Activated naive CD8-positive, alpha-beta T cell treated with anti-CD3 and anti-CD28 coated beads for 36 hours (primary cell): Measurements from ENCODE around the gene CCDC186. TPM values are rescaled to one million over a fixed set of nuclear protein-coding genes. Genes with fewer than 3 reads are reported as not detected.

Source experiments
- DNase-seq: peaks from one replicate; pipeline ENCODE4 v3.0.0; 2021
- H3K27ac Mint-ChIP-seq: one replicate; pipeline ENCODE4 v1.8.0; 2022; ENCODE audit warnings: mild to moderate bottlenecking, moderate library complexity, mixed read lengths
- H3K27me3 Mint-ChIP-seq: one replicate; pipeline ENCODE4 v1.8.0; 2022; ENCODE audit warnings: mild to moderate bottlenecking, mixed read lengths
- H3K36me3 Mint-ChIP-seq: one replicate; pipeline ENCODE4 v1.8.0; 2021; ENCODE audit warnings: mild to moderate bottlenecking, mixed read lengths
- H3K4me1 Mint-ChIP-seq: one replicate; pipeline ENCODE4 v1.8.0; 2021; ENCODE audit warnings: mixed read lengths
- H3K4me3 Mint-ChIP-seq: one replicate; pipeline ENCODE4 v1.8.0; 2022; ENCODE audit warnings: mild to moderate bottlenecking, moderate library complexity, mixed read lengths
- H3K9me3 Mint-ChIP-seq: one replicate; pipeline ENCODE4 v1.8.0; 2022; ENCODE audit warnings: mixed read lengths
- total RNA-seq, 2 experiments: library from RNA; stranded (reverse); gene quantifications; one replicate each; pipeline ENCODE4 v1.2.3, GENCODE V29; 2021

The CCDC186 gene
- 10 to 100 TPM in 1 of 2 experiments, 1 to 10 TPM in 1; 8.3 to 10.3 TPM for total RNA-seq

DNA sequence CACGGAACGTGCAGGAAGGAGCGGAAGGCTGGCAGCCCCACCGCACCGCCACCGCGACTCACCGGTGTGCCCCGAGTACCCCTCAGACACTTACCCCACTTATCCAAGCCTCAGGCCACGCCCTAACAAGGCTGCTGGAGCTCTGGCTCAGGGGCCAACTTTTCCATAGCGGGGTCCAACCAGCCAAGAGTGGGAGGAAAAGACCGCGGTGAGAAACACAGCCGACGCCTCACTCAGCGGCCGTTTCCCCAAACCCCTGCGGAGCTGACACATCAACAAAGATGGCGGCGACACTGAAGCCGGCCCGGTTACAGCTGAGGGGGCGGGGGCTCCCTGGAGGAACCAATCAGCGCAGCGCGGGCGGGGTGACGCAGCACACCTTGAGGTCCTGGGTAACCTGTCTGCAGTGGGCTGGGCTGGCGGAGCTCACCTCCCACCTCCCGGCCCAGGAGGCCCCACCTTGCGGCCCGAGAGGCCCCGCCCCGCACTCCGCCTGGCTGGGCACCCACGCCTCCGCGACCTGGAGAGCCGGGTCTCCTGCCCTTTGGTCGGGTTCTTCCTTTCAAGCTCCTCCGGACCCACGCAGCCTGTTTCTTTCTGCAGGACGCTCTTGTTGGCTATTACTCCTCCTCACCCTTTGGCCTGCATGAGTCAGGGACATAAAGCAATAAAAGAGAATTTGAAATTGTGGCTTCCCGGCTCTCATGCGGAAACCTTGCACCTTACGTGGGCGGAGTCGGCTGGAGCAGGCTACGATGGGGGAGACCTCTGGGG, at the start of gene CCDC186:
Gene CCDC186, minus strand, starts transcription at position 283 of the 774 bp plus-strand sequence. CDS start 10,935 bp downstream, outside the sequence.
- peak within 1 kb of the TSS; percentile 97 for H3K27ac Mint-ChIP-seq
- peak within 1 kb of the TSS; percentile 98 for H3K4me3 Mint-ChIP-seq
- H3K9me3 Mint-ChIP-seq: no peaks in the 10 kb centered on the region
- H3K27me3 Mint-ChIP-seq: peaks cover 3% of the 10 kb centered on the region
- peak; percentile 98 for DNase-seq
- peaks cover 8% of the 10 kb centered on the region for H3K36me3 Mint-ChIP-seq
- H3K4me1 Mint-ChIP-seq: peaks cover 27% of the 10 kb centered on the region

DNA sequence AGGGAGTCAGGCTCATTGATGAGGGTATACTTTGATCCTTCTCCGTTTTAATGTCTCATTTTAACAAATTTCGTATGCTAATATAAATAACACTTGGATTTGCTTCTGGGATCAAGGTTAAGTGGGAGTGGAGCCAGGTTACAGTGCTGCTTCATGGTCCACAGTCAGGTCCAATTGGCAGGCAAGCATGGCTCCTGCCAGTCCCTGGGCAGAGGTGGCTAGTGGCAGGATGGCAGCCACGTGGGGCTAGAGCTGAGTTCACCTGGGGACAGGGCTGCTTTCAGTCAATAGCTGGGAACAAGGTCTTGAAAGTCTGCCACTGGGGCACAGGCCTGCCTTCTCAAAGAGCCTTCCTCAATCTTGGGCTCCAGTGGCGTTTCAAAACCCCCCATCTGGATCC, 49.1 kb upstream of the CCDC186 start:
- H3K27me3 Mint-ChIP-seq: peaks cover 4% of the 10 kb centered on the region
- no peaks in the 10 kb centered on the region for H3K9me3 Mint-ChIP-seq
- no peaks in the 10 kb centered on the region for H3K36me3 Mint-ChIP-seq

DNA sequence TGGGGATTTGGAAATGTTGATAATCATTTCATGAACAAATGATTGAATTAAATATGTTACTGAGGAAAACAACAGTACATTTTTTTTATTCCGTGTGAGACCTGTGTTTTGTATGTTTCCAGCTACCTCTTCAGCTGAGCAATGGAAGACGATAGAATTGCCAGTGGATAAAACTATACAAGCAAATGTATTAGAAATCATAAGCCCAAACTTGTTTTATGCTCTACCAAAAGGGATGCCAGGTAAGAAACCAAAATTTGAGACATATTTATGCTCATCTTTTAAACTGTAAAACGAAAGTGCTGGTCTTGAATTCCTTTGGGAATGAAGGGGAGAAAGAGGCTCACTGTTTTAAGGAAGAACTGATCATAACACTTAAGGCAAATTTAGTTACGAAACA, 47.2 kb upstream of the CCDC186 start:
- Mint-ChIP-seq H3K4me1 (no peaks in the 10 kb centered on the region), H3K36me3 (no peaks in the 10 kb centered on the region), H3K4me3 (no peak overlapping the region), H3K9me3 (no peaks in the 10 kb centered on the region), H3K27me3 (no peaks in the 10 kb centered on the region), H3K27ac (no peak overlapping the region)
- DNase-seq: no peak

More for the DNA sequence above, 49.1 kb upstream of the CCDC186 start:
- DNase-seq: no peak
- Mint-ChIP-seq H3K4me1 (no peaks in the 10 kb centered on the region), H3K27ac (no peak overlapping the region), H3K4me3 (no peak overlapping the region)

DNA sequence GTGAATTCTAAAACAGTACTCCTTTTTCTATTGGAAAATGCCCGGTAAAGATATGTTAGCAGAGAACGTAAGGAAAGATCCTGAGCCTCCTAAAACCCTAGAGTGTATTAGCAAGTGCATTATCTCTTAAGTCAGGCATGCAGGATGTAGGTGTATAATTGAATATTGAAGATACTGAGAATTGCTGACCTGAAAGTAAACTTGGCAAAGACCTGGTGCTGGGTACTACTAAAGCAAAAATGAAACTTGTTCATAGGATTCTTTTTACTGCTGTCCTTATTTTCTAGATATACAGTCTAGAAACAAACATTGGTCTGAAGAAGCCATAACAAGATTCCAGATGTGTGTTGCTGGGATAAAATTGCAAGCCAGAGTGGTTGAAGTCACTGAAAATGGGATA, 46.3 kb upstream of the CCDC186 start:
- Mint-ChIP-seq H3K4me3 (no peak overlapping the region), H3K36me3 (no peaks in the 10 kb centered on the region), H3K4me1 (no peaks in the 10 kb centered on the region), H3K27ac (no peak overlapping the region), H3K27me3 (no peaks in the 10 kb centered on the region), H3K9me3 (no peaks in the 10 kb centered on the region)
- no peak for DNase-seq

DNA sequence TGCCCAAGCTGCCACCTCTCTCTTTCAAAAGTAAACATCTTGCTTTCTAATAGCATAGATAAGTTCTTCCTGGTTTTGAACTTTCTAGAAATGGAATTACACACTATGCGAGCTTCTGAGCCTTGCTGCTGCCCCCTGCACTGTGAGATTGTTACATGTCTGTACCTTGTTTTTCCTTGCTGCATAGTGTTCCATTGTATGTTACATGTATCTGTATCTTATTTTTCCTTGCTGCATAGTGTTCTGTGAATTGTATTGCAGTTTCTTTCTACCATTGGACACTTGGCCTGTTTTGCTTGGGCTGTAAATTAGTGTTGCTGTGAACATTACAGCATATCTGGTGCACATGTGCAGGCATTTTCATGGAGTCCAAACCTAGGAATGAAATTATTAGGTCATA, 41.0 kb upstream of the CCDC186 start:
- DNase-seq: no peak
- H3K27me3 Mint-ChIP-seq: no peaks in the 10 kb centered on the region
- H3K4me1 Mint-ChIP-seq: no peaks in the 10 kb centered on the region
- no peak overlapping the region for H3K4me3 Mint-ChIP-seq
- H3K36me3 Mint-ChIP-seq: no peaks in the 10 kb centered on the region
- no peak overlapping the region for H3K27ac Mint-ChIP-seq
- H3K9me3 Mint-ChIP-seq: no peaks in the 10 kb centered on the region

DNA sequence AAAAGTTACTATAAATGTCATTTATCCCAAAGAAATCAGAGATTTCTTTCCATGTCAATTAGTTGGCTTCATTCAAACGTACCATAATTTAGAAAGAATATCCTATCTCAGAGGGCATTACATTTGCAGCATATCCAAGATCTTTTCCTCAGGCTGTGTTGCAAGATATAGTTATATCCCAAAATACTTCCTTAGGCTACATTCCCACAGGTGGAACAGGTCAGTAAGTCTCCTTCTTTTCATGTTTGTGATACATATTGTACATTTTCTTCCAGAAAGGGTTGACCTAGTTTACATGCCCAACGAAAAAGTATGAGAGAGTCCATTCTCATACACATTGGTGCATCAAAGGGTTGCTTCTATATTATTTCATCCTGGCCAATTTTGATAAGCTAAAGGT, 38.1 kb upstream of the CCDC186 start:
- H3K9me3 Mint-ChIP-seq: no peaks in the 10 kb centered on the region
- H3K4me1 Mint-ChIP-seq: no peaks in the 10 kb centered on the region
- no peak for DNase-seq
- H3K36me3 Mint-ChIP-seq: no peaks in the 10 kb centered on the region
- no peak overlapping the region for H3K4me3 Mint-ChIP-seq
- no peaks in the 10 kb centered on the region for H3K27me3 Mint-ChIP-seq
- no peak overlapping the region for H3K27ac Mint-ChIP-seq

DNA sequence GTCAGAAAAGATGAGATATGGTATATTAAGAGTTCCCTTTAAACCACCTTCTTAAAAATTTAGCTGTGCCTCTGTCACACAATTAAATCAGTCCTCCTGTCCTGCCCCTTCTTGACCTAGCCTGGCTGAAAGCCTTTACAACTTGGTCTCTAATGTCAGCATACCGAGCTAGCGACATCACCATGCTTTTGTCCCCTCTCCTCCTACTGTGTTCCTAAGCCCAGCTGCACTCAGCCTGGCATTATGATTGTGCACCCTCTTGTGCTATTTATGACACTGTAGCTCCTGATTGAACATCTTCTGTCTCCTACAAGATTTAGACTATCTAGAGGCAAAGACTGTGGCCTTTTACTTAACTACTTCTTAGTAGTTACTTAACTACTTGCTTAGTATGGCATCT, 34.3 kb upstream of the CCDC186 start:
- no peak overlapping the region for H3K27ac Mint-ChIP-seq
- no peaks in the 10 kb centered on the region for H3K9me3 Mint-ChIP-seq
- no peak overlapping the region for H3K4me3 Mint-ChIP-seq
- no peaks in the 10 kb centered on the region for H3K36me3 Mint-ChIP-seq
- no peaks in the 10 kb centered on the region for H3K4me1 Mint-ChIP-seq
- no peak for DNase-seq
- peaks cover 4% of the 10 kb centered on the region for H3K27me3 Mint-ChIP-seq

DNA sequence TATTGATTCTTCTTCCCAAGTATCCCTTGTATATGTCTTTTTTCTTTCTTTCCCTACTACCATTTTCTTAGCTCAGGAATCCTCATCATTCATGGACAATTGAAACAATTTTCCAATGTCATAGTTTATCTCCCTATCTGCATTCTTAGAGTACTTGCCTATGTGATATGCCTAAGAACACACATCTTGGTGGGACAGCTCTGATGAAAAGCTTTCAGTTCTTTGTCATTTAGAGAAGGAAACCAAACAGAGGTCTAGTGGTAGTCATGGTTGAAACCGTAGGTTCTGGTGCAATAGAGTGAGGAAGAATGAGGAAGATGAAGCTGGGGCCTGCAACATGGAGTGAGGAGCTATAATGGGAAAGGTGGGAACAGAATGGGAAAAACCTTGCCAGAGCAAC, 33.3 kb upstream of the CCDC186 start:
- H3K36me3 Mint-ChIP-seq: no peaks in the 10 kb centered on the region
- no peaks in the 10 kb centered on the region for H3K4me1 Mint-ChIP-seq
- no peak overlapping the region for H3K27ac Mint-ChIP-seq
- H3K9me3 Mint-ChIP-seq: no peaks in the 10 kb centered on the region
- no peak for DNase-seq
- peaks cover 4% of the 10 kb centered on the region for H3K27me3 Mint-ChIP-seq
- no peak overlapping the region for H3K4me3 Mint-ChIP-seq

DNA sequence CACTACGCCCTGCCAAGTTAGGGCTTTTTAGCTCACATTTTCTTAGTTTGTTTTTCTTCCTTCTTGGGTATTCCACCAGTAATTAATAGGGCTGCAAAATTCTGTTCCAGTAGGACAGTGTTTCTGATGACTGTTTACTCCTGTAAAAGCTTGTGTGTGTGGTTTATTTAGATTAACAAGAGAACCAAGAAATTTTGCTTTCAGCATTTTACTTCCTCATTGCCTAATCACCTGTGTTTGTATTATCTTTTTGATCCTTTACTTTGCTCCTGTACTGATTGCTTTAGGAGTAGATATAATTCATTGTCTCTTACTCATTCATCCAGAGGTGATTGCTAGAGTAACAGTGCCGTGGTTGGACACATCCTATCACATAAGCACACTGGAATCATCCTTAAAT, 32.9 kb upstream of the CCDC186 start:
- no peaks in the 10 kb centered on the region for H3K4me1 Mint-ChIP-seq
- no peak for DNase-seq
- H3K4me3 Mint-ChIP-seq: no peak overlapping the region
- peaks cover 4% of the 10 kb centered on the region for H3K27me3 Mint-ChIP-seq
- H3K36me3 Mint-ChIP-seq: no peaks in the 10 kb centered on the region
- no peaks in the 10 kb centered on the region for H3K9me3 Mint-ChIP-seq
- H3K27ac Mint-ChIP-seq: no peak overlapping the region

DNA sequence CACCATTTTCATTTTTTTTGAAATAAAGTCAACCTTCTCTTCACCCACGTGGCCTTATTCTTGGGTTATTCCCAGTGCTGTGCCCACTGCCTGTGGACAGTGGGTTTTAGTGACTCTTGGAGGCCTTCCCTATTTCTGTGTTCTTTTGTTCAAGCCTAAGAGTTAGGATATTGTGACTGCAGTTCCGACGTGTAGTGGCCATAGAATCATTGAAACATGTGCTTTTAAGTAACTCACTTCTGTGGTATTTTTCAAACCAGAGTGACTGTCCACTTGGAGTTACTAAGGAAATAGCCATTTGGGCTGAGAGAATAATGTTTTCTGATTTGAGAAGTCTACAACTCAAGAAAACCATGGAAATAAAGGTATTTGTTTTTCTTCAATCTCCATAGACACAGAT, 28.8 kb upstream of the CCDC186 start:
- Mint-ChIP-seq H3K4me1 (no peaks in the 10 kb centered on the region), H3K27me3 (peaks cover 13% of the 10 kb centered on the region), H3K27ac (no peak overlapping the region), H3K4me3 (no peak overlapping the region), H3K9me3 (no peaks in the 10 kb centered on the region), H3K36me3 (no peaks in the 10 kb centered on the region)
- no peak for DNase-seq

DNA sequence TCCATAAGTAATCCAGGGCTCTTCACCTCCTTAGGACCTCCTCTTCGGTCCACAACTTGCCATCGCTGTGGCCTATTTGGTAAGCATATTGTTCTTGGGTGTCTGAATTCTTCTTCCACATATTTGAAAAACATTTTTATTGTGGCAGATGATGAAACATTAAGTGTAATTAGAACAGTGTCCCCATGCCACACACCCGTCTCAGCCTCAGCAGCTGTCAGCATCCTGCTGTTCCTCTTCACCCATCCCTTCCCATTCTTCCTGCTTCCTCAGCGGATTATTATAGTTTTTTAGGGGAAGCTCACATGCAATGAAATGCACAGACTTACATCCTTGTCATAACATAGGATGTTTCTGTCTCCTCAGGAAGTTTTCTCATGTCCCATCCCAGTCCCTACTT, 25.2 kb upstream of the CCDC186 start:
- Mint-ChIP-seq H3K4me3 (no peak overlapping the region), H3K36me3 (no peaks in the 10 kb centered on the region), H3K27ac (no peak overlapping the region), H3K27me3 (peaks cover 40% of the 10 kb centered on the region), H3K4me1 (peaks cover 3% of the 10 kb centered on the region), H3K9me3 (no peaks in the 10 kb centered on the region)
- no peak for DNase-seq

DNA sequence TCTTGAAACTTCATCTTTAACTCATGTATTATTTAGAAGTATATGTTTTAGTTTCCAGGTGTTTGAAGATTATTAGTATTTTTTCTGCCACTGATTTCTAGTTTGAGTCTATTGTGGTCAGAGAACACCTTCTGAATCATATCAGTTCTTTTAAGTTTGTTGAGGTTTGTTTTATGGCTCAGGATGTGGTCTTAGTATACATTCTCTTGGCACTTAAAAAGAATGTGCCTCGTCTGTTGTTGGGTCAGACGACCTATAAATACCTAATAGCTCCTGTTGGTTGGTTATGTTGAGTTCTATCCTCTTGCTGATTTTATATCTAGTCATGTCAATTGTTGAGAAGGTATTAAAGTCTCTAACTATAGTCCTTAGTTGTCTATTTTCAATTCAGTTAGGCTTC, 21.1 kb upstream of the CCDC186 start:
- Mint-ChIP-seq H3K9me3 (no peaks in the 10 kb centered on the region), H3K4me3 (no peak overlapping the region), H3K36me3 (no peaks in the 10 kb centered on the region), H3K27ac (no peak overlapping the region), H3K27me3 (peaks cover 49% of the 10 kb centered on the region), H3K4me1 (peaks cover 3% of the 10 kb centered on the region)
- DNase-seq: no peak

DNA sequence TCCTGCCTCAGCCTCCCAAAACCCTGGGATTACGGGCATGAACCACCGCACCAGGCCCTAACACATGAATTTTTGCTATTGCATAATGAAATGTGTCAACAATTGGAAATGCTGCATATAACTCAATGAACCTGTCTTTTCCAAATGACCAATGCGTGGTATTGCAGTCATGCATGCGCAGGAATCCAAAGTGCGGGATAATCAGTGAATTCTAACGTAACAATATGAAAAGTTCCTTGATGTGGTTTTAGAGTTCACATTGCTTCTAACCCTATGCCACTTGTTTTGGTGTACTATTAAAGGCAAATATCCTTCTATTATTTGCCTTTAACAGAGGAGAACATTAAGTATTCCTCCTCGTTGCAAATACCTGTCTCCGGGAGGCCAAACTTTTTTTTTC, 15.7 kb upstream of the CCDC186 start:
- Mint-ChIP-seq H3K4me1 (no peaks in the 10 kb centered on the region), H3K36me3 (no peaks in the 10 kb centered on the region), H3K27me3 (peaks cover 22% of the 10 kb centered on the region), H3K4me3 (no peak overlapping the region), H3K27ac (no peak overlapping the region), H3K9me3 (no peaks in the 10 kb centered on the region)
- DNase-seq: no peak

DNA sequence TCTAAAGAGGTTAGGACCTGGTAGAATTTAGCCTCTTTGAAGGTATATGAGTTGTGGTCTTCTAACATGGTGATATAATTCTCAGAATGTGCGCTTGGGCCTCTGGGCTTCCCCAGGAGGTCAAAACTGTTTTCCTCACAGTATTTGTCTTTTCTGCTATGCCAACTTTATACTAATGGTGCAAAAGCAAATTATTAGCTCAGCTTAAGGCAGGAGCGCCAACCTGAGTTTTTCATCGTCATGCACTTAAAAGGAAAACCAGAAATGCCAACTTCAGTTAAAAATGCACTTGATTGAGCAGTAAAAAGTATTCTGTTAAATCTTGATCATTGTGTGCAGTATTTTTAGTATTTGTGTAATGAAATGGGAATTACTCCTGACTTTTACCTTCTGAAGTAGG, 14.9 kb upstream of the CCDC186 start:
- peaks cover 16% of the 10 kb centered on the region for H3K27me3 Mint-ChIP-seq
- no peaks in the 10 kb centered on the region for H3K9me3 Mint-ChIP-seq
- no peak overlapping the region for H3K4me3 Mint-ChIP-seq
- no peaks in the 10 kb centered on the region for H3K36me3 Mint-ChIP-seq
- H3K27ac Mint-ChIP-seq: no peak overlapping the region
- no peaks in the 10 kb centered on the region for H3K4me1 Mint-ChIP-seq
- DNase-seq: no peak

DNA sequence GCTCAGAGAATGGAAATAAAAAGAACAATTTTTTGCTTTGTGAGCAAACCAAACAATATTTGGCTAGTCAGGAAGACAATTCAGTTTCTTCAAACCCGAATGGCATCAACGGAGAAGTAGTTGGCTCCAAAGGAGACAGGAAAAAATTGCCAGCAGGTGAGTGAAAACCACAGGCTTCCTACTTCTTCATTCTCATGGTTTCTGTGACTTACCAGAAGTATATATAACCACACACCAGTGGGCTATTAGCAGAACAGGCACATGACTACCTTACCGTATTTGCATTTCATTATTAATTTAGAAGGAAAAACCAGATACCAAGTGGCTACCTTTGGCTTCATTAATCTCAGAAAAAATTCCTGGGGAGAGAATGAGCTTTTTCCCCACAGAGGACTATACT, 14.0 kb upstream of the CCDC186 start:
- no peak overlapping the region for H3K4me3 Mint-ChIP-seq
- peaks cover 11% of the 10 kb centered on the region for H3K27me3 Mint-ChIP-seq

DNA sequence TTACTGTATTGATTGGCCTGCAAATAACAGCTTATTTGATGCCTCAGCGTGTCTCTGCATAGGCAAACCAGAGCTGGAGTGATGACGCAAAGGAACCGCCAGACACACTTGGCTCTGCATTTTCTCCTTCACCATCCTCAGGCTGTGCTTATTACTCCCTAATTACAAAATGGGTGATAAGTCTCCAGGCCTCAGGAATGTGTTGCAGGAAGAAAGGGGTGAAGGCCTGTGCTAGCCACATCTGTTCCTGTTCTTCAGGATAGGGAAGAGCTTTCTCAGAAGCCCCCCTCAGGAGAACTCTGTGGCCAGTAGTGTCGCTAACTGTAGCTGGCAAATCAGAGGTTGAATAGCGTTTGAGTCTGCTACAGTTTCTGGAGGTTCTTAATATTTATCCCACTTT, 10.3 kb upstream of the CCDC186 start:
- Mint-ChIP-seq H3K9me3 (no peaks in the 10 kb centered on the region), H3K27me3 (peaks cover 4% of the 10 kb centered on the region), H3K27ac (no peak overlapping the region), H3K36me3 (no peaks in the 10 kb centered on the region), H3K4me1 (no peaks in the 10 kb centered on the region), H3K4me3 (no peak overlapping the region)
- no peak for DNase-seq

More for the DNA sequence above, 14.0 kb upstream of the CCDC186 start:
- H3K9me3 Mint-ChIP-seq: no peaks in the 10 kb centered on the region
- no peaks in the 10 kb centered on the region for H3K36me3 Mint-ChIP-seq
- DNase-seq: no peak
- no peak overlapping the region for H3K27ac Mint-ChIP-seq
- no peaks in the 10 kb centered on the region for H3K4me1 Mint-ChIP-seq
